Kidney tubule cell (primary cell): ENCODE measurements around the gene MMP23B.
"Not testable (repeated sequence)": the region's sequence is repeated elsewhere in the genome, so short reads cannot be mapped to it uniquely, and the experiment has no call there.

Experiments
- DNase-seq: peaks from one replicate; pipeline ENCODE4 v3.0.0-alpha.2; 2018; ENCODE audit warnings: low spot score

The MMP23B gene

DNA sequence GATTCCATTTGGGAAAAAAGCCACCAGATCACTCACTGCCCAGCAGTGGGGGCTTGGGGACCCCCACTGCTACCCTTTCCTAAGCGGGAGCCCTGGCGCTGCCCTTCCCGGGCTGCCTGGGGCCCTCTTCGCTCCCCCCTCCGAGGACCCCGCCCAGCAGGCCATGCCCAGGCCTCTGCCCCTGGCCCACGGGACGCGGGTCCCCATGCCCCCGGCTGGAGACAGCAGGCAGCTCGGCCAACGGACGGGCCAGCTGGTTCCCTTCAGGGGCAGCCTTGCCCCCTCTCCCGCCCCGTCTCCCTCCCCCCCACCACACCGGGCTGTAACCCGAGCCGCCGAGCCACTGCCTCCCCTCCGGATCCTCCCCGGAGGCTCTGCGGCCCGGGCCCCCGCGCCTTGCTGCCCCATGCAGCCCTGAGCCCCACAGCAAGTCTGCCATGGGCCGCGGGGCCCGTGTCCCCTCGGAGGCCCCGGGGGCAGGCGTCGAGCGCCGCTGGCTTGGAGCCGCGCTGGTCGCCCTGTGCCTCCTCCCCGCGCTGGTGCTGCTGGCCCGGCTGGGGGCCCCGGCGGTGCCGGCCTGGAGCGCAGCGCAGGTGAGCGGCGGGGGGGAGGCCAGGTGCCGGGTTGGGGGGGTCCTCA lies at the start of gene MMP23B:
MMP23B (plus strand) TSS at position 392 of the 639 bp plus-strand sequence; CDS start at position 438, 46 bp downstream.
- DNase-seq, result no peak

DNA sequence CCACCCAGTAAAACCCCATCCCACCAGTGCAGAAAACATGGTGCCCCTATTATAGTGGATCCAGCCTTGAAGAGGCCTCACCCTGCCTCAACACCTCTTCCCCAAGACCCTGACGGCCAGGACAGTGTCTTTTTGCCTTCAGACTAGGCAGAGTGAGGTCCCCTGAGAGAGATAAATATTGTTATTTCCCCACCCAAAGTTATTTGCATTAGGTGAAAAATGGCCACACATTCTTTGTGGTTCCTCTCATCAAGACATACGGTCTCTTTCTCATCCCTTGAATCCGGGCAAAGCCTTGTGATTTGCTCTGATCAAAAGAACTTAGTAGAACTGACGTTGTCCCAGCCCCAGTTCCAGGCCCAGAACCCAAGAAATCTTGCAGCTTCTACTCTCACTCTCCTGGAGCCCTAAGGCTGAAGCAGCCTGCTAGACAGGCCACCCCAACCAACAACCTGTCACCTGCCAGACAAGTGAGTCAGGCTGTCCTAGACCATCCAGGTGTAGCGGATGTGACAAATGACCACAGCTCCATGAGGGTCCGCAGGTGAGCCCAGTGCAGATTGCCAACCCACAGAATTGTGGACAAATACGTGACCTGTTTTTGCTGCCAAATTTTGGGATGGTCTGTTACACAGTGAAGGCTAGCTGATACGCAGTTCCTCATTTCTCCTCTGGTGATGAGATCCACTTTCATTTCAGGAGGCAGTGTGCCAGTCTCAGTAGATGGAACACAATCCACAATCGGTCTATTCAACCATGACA lies 49.2 kb upstream of the MMP23B start:
- no peak for DNase-seq

DNA sequence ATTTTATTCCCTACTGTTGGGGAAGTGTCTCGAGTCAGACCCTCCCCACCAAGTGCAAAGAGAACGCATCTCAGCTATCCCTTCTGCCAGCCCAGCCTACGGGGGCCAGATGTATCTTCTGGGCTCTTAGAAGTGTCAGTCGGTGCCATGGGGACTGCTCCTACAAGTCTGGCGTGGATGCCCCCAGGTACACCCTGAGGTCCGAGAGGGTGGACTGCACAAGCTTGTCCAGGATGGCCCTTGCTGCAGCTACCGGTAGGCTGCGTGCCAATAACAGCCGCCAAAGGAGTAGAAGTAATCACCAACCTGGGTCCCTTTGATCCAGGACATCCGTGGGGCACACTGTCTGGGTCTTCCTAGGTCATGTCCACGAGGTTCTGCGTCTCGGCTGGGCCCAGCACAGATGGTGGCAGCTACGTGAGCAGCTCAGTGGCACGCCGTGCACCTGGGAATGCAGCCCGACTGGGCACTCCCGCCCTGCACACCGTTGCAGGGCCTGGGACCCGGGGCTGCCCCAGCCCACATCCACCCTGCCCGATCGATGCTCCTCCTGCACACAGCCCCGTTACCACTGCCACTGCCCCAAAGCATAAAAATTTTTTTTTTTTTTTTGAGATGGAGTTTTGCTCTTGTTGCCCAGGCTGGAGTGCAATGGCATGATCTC lies 48.5 kb upstream of the MMP23B start:
- DNase-seq, result no peak

DNA sequence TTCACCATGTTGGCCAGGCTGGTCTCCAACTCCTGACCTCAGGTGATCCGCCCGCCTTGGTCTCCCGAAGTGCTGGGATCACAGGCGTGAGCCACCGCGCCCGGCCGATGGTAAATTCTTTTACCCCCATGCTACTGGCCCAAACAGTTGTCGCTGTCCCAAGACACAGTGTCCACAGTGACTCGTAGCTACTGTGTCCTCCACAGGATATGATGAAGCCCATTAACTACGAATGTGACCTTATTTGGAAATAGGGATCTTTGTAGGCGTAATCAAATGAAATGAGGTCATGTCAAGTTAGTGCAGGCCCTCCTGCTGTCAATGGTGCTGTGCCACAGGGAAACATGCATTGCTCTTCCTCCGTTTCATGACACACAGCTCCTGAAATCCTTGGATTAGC lies 40.5 kb upstream of the MMP23B start:
- peak; percentile 78 for DNase-seq

DNA sequence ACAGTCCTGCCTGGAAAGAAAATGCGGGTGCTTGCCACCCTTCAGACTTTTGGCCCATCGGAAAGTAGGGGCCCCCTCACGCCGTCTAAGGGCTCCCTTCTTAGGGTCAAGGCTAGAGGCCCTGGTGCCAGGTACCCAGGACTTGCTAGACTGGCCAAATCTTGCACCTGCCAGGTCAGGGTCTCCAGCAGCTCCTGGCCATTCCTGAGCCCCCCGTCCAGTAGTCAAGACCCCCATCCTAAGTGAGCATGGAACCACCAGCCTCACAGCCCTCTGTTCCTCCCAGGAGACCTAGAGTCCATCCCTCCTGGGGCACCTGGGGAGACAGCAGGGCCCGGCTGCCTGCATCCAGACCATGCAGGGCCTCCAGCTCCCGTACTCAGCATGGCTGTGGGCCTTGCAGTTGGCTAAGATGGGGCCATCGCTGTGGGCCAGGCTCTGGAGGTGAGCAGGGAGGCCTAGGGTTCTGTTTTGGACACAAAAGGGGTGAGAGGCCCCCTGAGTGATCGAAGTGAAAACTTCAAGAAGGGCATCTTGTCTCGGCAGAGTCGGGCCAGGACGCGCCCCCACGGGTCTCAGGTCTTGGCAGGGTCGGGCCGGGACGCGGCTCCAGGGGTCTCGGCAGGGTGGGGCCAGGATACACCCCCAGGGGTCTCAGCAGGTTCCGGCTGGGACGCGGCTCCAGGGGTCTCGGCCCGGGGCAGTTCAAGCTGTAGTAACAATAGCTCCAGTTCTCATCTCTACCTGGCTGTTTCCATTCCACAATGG lies 38.0 kb upstream of the MMP23B start:
- DNase-seq, result no peak

DNA sequence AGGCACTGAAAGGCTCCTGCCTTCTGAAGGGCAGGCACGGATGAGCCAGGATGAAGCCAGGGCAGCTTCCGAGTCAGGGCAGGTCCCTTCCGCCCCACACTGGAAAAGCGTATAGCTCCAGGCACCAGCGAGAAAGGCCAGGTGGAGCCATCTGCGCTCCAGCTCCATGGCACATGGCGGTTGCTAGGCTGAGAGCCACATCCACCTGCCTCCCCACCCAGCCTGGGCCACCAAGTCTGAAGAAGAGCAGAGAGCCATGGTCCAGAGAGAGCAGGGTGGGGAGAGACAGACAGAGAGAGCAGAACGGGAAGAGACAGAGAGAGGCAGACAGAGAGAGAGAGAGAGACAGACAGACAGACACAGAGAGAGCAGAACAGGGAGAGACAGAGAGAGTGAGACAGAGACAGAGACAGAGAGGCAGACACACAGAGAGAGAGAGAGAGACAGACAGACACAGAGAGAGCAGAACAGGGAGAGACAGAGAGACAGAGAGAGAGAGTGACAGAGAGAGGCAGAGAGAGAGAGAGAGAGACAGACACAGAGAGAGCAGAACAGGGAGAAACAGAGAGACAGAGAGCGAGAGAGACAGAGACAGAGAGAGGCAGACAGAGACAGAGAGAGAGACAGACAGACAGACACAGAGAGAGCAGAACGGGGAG lies 37.2 kb upstream of the MMP23B start:
- DNase-seq, result no peak

DNA sequence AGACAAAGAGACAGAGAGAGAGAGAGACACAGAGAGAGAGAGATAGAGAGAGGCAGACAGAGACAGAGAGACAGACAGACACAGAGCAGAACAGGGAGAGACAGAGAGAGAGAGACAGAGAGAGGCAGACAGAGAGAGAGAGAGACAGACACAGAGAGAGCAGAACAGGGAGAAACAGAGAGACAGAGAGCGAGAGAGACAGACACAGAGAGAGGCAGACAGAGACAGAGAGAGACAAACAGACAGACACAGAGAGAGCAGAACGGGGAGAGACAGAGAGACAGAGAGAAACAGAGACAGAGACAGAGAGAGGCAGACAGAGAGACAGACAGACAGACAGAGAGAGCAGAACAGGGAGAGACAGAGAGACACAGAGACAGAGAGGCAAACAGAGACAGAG lies 36.6 kb upstream of the MMP23B start:
- not testable (repeated sequence) for DNase-seq

DNA sequence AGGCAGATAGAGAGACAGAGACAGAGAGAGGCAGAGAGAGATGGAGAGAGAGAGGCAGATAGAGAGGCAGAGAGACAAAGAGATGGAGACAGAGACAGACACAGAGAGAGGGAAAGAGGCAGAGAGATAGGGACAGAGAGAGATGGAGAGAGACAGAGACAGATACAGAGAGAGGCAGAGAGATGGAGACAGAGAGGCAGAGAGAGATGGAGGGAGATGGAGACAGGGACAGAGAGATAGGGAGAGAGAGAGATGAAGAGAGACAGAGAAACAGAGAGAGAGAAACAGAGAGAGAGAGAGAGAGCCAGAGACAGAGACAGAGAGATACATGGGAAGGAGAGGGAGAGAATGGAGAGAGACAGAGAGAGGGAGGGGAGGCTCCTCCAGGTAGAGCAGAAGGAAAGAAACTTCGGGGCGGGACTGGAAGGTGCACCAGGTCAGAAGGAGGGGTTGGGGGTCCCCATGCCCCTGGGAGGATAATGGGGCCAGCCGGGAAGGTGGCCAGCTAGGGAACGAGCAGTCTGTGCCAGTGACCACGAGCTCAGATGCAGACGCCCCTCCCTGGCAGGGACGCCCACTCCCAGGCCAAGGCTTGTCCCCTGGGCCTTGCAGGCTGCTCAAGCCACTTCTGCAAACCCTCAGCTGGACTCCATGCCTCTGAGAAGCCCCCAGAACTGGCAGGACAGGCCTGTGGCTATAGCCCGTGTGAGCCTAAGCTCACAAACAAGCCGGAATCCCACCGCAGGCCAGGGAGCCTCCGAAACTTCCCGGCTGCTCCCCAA lies 35.3 kb upstream of the MMP23B start:
- no peak for DNase-seq

DNA sequence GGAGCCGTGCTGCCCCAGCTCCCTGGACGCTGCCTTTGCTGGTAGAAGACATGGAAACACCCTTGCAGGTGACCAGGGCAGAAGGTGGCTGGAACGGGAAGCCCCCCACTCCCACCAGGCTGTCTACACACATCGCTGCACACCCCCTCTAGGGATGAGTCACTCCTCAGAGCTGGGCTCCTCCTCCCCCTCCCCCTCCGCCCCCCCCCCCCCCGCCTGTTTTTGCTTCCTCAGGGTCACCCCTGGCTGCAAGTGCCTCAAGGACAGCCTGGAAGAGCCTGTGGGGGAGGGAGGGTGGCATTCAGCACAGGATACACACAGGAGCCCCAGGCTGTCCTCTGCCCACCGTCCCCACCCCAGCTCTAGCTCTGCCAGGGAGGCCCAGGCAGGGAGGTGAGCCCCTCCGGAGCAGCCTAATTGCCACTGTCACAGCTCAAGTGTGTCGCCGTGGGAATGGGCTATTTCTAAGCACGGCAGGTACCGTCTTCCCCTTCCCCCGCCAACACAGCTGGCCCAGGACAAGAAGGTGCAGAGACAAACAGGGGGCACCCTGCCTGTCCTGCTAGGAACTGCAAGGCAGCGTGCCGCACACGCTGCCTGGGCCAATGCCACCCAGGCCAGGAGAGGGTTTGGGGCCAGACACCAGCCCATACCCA lies 34.6 kb upstream of the MMP23B start:
- peak; percentile 35 for DNase-seq

DNA sequence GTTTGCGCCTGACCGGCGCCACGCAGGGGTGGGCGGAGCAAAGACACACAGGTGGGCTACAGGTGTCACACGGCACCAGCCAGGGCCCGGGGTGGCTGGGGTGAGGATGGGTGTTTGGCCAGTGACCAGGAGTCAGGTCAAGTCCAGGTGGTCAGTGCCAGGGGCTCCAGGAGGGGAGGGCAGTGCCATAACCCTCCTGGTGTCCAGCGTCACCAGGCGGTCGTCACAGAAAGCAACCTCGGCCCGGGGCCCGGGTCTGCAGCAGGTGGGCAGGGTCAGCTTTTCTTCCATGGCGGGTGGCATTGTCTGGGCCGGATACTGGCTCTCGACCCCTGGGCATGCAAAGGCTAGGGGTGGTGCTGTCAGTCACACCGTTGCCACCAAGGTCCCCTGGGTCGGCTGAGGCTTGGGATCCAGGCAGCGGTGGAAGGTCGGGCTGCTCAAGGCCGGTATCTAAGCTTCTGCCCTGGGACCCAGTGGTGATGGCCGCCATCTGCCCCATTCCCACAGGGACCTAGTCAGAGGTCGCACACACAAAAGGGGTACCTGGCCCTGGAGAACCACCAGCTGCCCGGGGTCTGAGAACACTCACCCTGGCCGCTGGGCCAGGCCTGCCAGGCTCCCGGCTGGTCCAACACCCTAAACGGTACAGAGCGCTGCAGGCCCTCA lies 33.8 kb upstream of the MMP23B start:
- DNase-seq, result no peak

DNA sequence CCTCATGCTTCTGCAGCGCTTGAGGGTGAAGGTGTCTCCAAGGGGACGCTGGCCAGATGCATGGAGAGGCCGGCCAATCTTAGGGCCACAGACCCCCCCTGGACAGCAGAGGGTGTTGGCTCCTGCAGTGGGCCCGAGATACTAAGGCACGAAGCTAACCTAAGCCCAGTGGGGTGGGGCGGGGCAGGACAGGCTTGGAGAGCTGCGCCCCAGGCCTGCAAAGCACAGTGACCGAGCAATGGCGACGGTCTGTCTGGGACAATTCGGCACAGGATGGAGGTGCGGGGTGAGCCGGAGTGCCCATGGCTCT lies 33.3 kb upstream of the MMP23B start:
- no peak for DNase-seq

DNA sequence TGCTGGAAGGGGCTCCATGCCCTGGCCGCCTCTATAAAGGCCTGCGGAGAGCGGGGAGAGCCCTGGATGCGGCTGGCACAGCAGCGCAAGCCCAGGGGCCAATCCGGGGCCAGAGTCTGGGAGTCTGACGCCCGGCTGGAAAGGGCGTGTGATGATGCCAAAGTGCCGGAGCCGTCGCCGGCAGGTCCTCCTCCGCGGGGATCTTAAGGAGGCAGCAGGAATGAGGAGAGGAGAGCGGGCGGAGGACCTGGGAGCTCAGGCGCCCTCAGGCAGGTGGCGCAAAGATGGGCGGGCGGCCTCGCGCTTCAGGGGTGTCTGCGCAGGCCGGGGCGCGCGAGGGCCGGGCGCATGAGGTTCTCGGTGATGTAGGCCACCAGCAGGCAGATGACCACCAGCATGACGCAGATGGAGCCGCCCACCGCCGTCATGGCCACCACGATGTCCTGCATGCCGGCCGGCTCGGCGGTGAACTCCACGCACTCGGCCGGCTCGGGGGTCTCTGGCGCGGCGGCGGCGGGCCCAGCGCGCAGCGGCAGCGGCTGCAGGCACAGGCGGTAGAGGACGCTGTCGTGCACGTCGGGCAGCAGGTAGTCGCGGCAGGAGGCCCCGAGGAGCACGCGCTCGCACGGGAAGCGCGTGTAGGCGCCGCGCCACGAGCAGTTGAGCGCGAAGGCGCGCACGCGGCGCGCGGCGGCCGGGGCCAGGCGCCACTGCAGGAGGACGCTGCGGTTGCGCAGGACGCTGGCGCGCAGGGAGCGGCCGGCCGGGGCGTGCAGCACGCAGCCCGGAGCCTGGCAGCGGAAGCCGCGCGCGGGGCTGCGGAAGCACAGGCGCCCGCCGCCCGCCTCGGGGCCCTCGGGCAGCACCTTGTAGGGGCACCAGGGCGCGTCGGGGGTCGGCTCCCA lies 32.7 kb upstream of the MMP23B start:
- DNase-seq, result peak; percentile 35

DNA sequence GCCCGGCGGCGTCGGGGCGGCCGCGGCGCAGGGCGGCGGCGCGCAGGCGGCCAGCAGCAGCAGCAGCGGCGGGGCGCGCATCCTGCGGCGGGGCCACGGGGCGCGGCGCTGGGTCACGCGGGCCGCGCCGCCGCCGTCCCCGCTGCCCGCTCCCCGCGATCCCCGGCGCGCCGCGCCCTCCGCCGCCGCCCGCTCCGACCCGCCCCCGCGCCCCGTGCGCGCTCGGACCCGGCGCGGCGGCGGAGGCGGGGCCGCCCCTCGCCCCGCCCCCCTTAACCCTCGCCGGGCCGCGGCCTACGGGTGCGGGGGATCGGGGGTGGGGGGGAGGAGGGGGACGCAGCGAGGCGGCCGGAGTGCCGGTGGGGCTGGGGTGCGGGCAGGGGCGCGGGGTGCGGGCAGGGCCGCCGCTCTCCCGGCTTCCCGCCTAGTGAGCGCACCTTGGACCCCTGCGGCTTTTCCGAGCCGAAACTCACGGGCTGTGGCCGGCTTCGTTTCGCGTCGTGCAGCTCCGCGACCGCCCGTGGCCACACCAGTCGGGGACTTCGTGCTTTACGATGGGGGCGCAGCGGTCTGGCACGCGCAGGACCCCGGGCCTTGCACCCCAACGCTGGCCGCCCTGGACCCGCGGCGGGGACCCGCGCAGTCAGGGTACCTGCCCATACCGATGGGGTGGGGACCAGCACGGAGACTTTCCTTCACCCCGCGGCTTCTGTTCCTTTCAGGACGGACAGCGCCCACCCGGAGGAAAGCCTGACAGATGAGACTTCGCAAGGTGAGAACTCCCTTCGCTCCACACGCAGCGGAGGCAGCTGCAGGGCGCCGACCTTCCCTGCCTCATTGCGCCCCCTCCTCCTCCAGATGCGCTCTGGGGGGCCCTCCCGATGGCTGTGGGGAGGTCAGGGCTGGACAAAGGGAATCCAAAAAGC lies 31.8 kb upstream of the MMP23B start, which contains the start of gene FNDC10:
FNDC10 (minus strand) TSS at position 201 of the 926 bp plus-strand sequence; CDS start at position 81, 120 bp downstream.
- DNase-seq, result no peak

DNA sequence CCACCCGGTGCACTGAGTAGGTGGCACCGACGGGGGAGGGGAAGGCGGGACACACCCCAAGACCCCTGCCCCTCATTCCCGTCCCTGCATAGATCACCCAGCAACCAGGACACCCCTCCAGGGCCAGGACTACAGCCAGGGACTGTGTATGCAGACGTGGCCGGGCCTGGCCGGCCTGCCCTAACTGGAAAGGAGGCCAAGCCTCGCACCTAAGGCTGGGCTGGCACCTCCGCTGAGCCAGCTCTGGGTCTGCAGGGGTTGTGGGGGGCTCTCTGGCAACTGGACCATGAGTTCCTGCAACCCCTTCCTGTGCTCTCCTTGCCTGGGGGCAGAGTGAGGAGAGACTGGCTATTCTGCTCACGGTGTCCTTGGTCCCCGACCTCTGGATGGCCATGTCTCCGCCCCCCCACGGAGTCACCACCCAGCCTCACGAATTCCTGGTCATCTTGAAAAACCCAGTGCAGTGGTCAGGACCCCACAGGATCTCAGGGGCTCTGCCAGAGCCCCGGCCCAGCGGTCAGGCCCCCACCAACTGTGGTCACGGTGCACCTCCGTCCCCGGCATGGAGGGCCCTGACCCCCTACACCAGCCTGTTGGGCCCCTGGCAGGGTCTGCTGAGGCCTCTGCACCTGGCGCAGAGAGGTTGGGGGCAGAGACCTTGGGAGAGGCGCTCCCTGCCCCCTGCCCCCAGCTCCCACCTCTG lies 31.0 kb upstream of the MMP23B start:
- no peak for DNase-seq

DNA sequence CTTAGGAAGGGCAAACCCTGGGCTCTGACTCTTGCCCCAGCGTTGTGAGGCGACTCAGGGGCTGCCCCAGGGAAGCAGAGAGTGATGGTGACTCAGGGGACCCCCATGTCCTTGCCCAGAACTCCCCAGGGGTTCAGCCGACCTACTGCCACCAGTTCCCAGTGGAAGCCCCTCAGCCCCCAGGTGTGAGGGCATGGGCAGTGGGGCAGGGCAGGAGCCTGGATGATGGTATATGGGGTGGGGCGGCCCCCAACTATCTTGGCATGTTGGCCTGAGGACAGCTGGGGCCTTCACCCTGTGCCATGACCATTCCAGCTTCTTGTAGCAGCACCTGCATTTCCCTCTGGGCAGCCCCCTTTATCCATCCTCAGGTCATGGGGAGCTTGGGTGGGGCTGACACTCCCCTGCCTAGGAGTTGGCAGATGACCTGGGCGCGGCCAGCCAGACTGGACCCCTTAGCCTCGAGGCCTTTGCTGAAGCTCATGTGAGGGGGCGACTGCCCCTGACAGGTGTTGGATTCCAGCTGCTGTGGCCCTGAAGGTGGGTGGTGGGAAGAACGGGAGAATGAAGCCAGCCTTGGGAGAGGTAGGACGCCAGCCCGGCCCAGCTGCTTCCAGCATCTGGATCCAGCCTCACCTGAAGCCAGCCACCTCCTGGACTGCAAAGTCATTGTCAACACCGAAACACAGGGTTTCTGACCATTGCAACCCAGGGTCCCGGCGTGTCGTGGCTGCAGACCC lies 30.2 kb upstream of the MMP23B start:
- DNase-seq, result no peak

DNA sequence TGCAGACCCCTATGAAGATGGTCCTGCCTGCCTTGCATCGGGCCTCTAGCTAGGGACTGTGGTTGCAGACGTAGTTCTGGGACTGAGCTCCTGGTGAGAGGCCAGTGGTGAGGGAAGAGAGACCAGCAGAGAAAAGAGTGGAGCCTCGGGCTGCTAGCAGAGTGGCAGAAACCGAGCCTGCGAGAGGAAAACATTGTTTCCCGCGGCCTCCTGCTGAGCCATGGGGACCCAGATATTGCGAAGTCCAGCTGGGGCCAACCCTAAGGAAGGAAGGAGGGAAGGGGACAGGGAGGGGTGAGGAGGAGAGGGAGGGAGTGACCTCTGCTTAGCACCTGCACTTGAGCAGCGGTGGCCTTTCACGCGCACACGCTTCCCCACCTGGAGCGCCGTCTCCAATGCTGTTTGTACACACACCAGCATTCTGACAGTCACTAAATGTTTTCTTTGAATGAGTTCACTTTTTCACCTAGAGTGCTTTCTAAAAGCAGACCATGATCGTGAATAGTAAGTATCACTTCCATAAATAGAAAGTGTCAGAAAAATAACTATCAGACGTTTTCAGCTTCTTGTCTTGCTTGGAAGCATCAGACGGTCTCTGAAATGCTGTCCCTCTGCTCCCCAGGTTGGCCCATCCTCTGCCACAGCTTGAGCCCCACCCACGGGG lies 29.5 kb upstream of the MMP23B start:
- no peak for DNase-seq
